ENCODE measurements around the gene PHLDA3.

DNA sequence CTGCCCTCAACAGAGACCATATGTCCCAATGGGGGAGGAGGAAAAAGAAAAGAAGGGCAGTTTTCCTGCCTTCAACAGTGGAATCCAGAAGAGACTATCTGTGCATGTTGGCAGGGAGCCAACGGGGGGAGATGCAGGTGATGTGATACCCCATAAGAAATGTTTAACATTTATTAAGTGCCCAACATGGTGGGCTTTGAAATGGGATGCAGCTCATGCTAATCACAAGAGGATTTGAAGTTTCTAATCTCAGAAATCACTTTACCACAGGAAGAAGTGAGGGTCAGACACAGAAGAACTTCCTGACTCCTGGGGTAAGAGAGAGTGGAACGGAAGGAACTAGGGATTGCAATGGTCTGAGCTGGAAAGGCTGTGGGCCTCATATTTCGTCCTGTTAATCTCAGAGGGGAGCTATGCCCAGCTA is 21.7 kb upstream of the PHLDA3 start:
- TF ChIP-seq, protein P1, sequence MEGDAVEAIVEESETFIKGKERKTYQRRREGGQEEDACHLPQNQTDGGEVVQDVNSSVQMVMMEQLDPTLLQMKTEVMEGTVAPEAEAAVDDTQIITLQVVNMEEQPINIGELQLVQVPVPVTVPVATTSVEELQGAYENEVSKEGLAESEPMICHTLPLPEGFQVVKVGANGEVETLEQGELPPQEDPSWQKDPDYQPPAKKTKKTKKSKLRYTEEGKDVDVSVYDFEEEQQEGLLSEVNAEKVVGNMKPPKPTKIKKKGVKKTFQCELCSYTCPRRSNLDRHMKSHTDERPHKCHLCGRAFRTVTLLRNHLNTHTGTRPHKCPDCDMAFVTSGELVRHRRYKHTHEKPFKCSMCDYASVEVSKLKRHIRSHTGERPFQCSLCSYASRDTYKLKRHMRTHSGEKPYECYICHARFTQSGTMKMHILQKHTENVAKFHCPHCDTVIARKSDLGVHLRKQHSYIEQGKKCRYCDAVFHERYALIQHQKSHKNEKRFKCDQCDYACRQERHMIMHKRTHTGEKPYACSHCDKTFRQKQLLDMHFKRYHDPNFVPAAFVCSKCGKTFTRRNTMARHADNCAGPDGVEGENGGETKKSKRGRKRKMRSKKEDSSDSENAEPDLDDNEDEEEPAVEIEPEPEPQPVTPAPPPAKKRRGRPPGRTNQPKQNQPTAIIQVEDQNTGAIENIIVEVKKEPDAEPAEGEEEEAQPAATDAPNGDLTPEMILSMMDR (IDR thresholded peaks at IDR 0.05; ENCODE audit: insufficient read depth, low read length, poor library complexity, severe bottlenecking): no peak
- no peak for TF ChIP-seq EZH2phosphoT487 (conservative IDR thresholded peaks at IDR 0.05; ENCODE audit: low read length)

Measured in SU-DHL-6 (cell line).